HUES64 (cell line): ENCODE data around the gene ANKRD11.

Experiments used
- H3K27ac ChIP-seq: 2 replicates; pipeline ENCODE4 v1.7.0; 2013; ENCODE audit warnings: low read depth, low read length, inconsistent platforms
- H3K27me3 ChIP-seq: 2 replicates; pipeline ENCODE4 v1.6.1; 2013; ENCODE audit warnings: mild to moderate bottlenecking, low read length; ENCODE audit not compliant: insufficient read depth
- H3K36me3 ChIP-seq: 2 replicates; pipeline ENCODE4 v1.6.1; 2013; ENCODE audit warnings: mild to moderate bottlenecking, low read length; ENCODE audit not compliant: insufficient read depth
- H3K4me1 ChIP-seq: 2 replicates; pipeline ENCODE4 v1.6.1; 2013; ENCODE audit warnings: mild to moderate bottlenecking, low read length, moderate library complexity; ENCODE audit not compliant: insufficient read depth
- H3K4me3 ChIP-seq: 2 replicates; pipeline ENCODE4 v1.5.1; 2013; ENCODE audit warnings: mild to moderate bottlenecking, low read length, moderate library complexity
- H3K9ac ChIP-seq: 2 replicates; pipeline ENCODE4 v1.6.1; 2013; ENCODE audit warnings: mild to moderate bottlenecking, low read depth, low read length
- H3K9me3 ChIP-seq: 2 replicates; pipeline ENCODE4 v1.6.1; 2013; ENCODE audit warnings: low read depth, low read length; ENCODE audit not compliant: insufficient read depth
- WGBS: fragments of 150-250, 120-280 bp; methylation state at CpG from one replicate; pipeline ENCODE4 v1.1.7; 2013; ENCODE audit warnings: missing lambda C conversion rate; 5-methylcytosine and 5-hydroxymethylcytosine counted together

ANKRD11 gene

DNA sequence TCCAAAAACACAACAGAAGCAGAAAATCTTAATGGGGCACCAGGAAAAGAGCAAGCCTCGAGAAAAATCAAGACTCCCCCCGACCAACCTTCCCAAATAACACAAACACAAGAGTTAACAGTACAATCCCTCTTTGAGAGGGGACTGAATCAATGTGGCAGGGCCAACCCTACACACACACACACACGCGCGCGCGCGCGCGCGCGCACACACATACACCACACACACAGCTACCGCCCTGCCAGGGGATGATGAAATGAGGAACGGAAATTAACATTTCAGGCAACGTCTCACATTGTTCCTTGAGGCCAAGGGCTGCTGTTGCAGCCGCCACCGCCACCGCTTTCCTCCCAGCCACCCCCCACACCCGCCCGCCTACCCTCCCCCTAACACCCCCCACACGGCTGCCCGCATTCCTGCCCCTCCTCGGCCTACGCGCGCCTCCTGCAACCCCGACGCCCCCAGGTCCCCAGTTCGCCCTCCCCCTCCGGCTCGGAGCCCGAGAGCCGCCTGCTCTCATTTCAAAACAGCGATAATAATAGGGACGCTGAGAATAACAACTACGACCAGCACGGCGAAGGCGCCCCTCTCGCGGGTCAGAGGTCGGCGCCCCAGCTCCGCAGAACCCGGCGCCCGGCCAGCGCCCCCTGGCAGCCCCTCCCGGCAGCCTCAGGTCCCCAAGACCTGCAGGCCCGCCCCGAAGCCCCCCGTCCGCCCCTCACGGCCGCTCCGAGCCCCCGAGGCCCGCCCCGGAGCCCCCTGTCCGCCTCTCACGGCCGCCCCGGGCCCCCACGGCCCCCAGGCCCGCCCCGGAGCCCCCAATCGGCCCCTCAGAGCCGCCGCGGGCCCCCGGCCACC, 1.1 kb downstream of the ANKRD11 start:
- Histone ChIP-seq H3K4me1 (peaks cover 29% of the 10 kb centered on the region), H3K4me3 (peak overlapping the region; percentile 64), H3K27me3 (no peaks in the 10 kb centered on the region), H3K27ac (peak overlapping the region; percentile 92), H3K9me3 (no peaks in the 10 kb centered on the region), H3K9ac (peak overlapping the region; percentile 77), H3K36me3 (no peaks in the 10 kb centered on the region)
- under 1% methylated on average over 69 of the region's 71 CpGs for WGBS

DNA sequence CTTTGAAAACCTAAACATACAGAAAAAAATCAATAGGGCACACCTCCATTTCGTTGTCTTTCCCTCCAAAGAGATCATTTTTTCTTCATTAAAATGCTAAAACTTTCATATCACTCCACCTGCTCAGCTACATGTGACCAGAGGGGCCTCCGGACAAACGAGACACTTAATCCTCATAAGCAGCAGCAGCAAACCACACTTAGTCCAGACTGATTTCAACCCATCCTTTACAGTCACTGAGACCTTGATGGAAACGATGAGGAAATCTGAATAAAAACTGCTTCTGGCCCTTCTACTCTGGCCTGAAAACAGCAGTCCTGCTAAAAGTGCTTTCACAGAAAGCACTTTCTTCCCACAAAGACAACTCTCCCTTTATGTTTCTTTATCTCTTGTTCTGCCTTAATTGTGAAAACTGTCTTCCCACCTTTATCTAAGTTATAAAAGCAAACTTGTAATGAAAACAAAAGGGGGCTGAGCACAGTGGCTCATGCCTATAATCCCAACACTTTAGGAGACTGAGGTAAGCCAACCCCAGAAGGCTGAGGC, 4.6 kb downstream of the ANKRD11 start:
- Histone ChIP-seq H3K9ac (no peak overlapping the region), H3K27me3 (no peaks in the 10 kb centered on the region), H3K9me3 (no peaks in the 10 kb centered on the region), H3K36me3 (no peaks in the 10 kb centered on the region), H3K4me3 (no peak overlapping the region), H3K27ac (no peak overlapping the region), H3K4me1 (peaks cover 51% of the 10 kb centered on the region)
- WGBS: 90% methylated on average over 4 of the region's 4 CpGs

DNA sequence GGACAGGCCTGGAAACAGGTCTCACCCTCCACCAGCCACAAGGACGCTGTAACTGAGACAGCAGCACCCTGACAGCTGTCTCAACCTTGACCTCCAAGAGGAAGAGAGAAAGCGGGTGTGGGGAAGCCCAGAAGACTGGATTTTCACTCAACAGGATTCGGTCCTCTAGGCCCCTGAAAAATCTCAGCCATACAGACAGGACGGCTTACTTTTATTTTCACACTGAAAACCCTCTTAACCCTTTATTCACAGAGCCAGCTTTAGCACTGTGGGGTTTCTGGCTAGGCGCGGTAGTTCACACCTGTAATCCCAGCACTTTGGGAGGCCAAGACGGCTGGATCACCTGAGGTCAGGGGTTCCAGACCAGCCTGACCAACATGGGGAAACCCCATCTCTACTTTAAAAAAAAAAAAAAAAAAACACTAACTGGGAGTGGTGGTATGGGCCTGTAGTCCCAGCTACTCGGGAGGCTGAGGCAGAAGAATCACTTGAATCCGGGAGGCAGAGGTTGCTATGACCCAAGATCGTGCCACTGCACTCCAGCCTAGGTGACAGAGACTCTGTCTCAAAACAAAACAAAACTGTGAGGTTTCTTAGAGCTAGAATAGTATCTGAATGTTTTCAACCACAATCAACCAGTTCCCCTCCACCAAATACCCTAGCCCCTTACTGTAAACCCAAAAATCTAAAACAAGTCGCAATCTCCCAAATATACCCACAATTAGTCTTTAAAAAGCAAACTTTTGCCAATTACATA, 5.3 kb downstream of the ANKRD11 start:
- H3K27ac ChIP-seq: no peak overlapping the region
- WGBS: 67% methylated on average over 10 of the region's 11 CpGs

DNA sequence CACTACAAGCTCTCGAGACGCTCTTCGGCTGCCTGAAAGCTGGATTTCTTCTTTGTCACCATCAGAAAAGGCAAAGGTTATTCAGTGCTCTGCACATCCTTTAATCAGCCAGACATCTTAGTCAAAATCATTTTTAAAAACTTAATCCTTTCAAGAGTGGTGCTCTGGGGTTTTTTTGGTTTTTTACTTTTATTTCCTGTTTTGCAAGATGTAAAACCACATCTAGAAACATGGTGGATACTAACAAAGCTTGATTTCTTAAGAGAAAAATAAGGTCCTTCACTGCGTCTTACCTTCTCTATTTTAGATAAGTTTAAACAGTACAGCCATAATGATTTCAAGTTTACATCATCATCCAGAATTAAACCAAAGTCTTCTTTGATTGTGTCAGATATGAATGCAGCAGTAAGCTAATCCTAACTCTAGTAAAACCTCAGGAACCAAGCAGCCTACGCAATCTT, 6.3 kb downstream of the ANKRD11 start:
- H3K4me3 ChIP-seq: no peak overlapping the region
- WGBS: 93% methylated on average over 5 of the region's 5 CpGs
- H3K27me3 ChIP-seq: no peaks in the 10 kb centered on the region
- H3K4me1 ChIP-seq: peaks cover 51% of the 10 kb centered on the region
- no peaks in the 10 kb centered on the region for H3K36me3 ChIP-seq
- H3K9ac ChIP-seq: no peak overlapping the region
- H3K27ac ChIP-seq: no peak overlapping the region
- H3K9me3 ChIP-seq: no peaks in the 10 kb centered on the region

More for the DNA sequence above, 5.3 kb downstream of the ANKRD11 start:
- no peaks in the 10 kb centered on the region for H3K9me3 ChIP-seq
- H3K27me3 ChIP-seq: no peaks in the 10 kb centered on the region
- no peaks in the 10 kb centered on the region for H3K36me3 ChIP-seq
- H3K4me3 ChIP-seq: no peak overlapping the region
- H3K9ac ChIP-seq: no peak overlapping the region
- H3K4me1 ChIP-seq: peaks cover 51% of the 10 kb centered on the region

DNA sequence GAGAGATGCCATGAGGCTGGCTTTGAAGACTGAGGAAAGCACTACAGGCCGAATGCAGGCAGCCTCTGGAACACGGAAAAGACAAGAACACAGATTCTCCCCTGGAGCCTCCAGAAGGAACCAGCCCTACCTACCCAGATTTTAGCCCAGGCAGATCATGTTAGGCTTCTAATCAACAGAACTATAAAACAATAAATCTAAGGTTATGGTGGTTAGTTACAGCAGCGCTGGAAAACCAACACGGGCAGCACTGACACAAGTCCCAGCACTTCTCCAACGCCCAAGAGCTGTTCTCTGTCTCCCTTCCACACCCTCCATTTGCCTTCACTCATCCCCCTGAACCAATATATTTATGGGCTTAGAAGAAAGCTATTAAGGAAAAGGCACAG, 7.5 kb downstream of the ANKRD11 start:
- 83% methylated on average over 5 of the region's 5 CpGs for WGBS
- H3K27me3 ChIP-seq: no peaks in the 10 kb centered on the region
- peaks cover 48% of the 10 kb centered on the region for H3K4me1 ChIP-seq
- H3K9ac ChIP-seq: no peak overlapping the region
- no peak overlapping the region for H3K27ac ChIP-seq
- H3K36me3 ChIP-seq: no peaks in the 10 kb centered on the region
- H3K9me3 ChIP-seq: no peaks in the 10 kb centered on the region
- no peak overlapping the region for H3K4me3 ChIP-seq

DNA sequence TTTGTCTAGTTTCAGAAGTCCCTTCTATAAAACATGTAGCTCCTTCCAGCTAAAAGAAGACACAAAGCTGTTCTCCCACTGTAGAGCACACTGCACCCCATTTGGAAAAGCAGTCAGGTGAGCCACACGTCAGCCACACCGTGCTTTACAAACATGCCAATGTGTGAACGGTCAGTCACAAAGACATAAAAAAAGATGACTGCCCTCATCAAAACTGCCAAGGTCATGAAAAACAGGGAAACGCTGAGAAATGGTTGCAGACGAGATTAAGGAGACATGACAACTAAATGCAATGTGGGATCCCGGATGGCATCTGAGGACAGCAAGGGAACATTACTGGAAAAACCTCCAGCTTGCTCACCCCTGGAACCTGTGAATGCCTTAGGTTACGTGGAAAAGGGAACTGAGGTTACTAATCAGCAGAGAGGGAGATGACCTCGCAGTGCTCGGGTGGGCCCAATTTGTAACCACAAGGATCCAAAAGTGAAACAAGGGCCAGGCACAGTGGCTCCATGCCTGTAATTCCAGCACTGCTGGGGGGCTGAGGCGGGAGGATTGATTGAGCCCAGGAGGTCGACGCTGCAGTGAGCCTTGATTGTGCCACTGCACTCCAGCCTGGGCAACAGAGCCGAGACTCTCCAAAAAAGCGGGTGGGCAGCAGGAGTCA, 8.1 kb downstream of the ANKRD11 start:
- Histone ChIP-seq H3K4me1 (peaks cover 47% of the 10 kb centered on the region), H3K9ac (no peak overlapping the region)
- 85% methylated on average over 14 of the region's 14 CpGs for WGBS

DNA sequence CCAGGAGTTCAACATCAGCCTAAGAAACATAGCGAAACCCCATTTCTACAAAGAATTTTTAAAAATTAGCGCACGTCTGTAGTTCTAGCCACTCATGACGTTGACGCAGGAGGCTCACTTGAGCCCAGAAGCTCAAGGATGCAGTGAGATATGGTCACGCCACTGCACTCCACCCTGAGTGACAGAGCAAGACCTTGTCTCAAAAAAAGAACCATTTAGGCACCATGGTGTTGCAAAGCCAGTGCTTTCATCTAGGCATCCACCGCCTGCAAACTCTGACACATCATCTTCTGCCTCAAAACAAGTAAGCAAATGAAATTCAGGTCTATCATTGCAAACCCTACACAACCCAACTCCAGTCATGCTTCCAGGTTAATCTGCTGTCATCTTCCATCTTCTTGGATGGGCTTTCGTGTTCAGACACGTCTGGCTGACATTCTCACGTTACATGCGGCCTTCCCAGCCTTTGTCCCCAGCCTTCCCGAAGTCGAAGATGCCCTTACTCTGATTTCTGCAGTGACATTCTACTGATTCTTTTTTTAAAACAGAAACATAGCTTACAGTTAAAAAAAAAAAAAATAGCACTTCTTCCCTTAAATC, 8.9 kb downstream of the ANKRD11 start:
- no peak overlapping the region for H3K27ac ChIP-seq
- 95% methylated on average over 13 of the region's 13 CpGs for WGBS
- H3K4me1 ChIP-seq: peaks cover 46% of the 10 kb centered on the region
- no peak overlapping the region for H3K9ac ChIP-seq
- no peak overlapping the region for H3K4me3 ChIP-seq
- H3K36me3 ChIP-seq: no peaks in the 10 kb centered on the region
- H3K9me3 ChIP-seq: no peaks in the 10 kb centered on the region
- H3K27me3 ChIP-seq: no peaks in the 10 kb centered on the region

More for the DNA sequence above, 8.1 kb downstream of the ANKRD11 start:
- Histone ChIP-seq H3K27ac (0 out of 2 replicates have a peak overlapping the region, but pooled peaks have one; percentile 10), H3K27me3 (no peaks in the 10 kb centered on the region), H3K9me3 (no peaks in the 10 kb centered on the region), H3K36me3 (no peaks in the 10 kb centered on the region), H3K4me3 (no peak overlapping the region)

DNA sequence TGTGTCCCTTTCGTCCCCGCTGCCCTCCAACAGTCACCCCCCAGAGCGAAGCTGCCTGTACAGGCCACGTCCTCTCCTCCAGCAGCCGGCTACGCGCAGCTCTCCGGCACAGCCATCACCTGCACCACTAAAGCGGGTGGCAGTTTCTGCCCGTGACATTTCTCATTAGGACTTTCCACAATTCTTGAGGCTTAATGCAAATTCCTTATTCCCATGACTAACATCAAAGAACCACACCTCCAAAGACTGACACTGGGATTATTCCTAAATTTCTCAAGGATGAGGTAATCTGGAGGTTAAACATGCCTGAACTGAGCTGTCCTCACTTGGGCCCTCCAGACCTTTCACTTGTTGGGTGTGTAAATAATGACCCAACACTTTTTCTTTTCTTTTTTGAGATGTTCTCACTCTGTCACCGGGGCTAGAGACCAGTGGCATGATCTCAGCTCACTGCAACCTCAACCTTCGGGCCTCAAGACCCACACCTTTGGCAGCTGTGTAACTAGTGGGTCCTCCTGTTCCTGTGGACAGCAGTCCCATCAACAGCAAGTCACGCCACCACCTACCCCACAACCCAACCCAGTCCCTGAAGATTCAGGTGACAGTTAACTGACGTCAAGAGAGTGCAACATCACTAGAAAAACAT, 11.7 kb downstream of the ANKRD11 start:
- Histone ChIP-seq H3K4me1 (peaks cover 38% of the 10 kb centered on the region), H3K9ac (no peak overlapping the region), H3K27me3 (no peaks in the 10 kb centered on the region), H3K27ac (no peak overlapping the region), H3K4me3 (no peak overlapping the region), H3K36me3 (no peaks in the 10 kb centered on the region), H3K9me3 (no peaks in the 10 kb centered on the region)
- WGBS: 84% methylated on average over 14 of the region's 14 CpGs

DNA sequence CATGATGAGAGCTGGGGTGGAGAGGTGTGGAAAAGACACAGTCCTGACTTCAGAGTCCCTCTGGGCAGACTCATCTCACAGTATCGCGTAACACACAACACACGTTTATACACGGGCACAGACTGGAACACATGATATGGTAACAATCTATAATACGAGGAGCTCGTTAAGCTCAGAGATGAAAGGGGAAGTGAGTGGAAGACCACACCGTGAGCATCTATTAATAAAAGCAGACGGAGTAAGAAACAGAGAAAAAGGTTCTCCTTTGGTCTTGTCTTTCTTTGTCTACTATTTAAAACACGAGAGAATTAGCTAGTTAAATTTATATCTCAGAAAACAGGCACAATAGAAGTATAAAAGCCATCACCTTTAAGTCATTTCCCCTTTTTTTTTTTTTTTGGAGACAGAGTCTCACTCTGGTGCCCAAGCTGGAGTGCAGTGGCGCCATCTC, 13.5 kb downstream of the ANKRD11 start:
- Histone ChIP-seq H3K4me1 (peaks cover 24% of the 10 kb centered on the region), H3K27me3 (no peaks in the 10 kb centered on the region), H3K9me3 (no peaks in the 10 kb centered on the region), H3K36me3 (no peaks in the 10 kb centered on the region), H3K9ac (no peak overlapping the region), H3K4me3 (no peak overlapping the region), H3K27ac (no peak overlapping the region)
- 95% methylated on average over 10 of the region's 10 CpGs for WGBS

DNA sequence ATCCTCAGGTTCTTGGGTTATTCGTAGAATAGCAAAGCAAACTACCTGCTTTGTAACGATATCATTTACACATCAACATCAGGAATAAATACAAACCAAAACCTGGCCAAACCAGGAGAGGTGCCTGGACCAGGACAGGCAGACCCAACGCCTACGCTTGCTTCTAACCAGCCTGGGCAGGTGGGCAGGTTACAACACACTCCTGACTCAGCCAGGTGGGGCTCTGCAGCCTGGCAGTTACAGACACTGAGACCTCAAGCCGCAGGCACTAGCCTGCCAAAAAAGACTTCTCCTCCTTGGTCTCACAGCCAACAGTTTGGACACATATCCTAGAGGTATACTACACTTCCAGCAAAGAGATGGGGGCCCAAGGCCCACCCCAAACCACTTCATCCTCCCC, 14.0 kb downstream of the ANKRD11 start:
- H3K9me3 ChIP-seq: no peaks in the 10 kb centered on the region
- no peak overlapping the region for H3K4me3 ChIP-seq
- no peak overlapping the region for H3K9ac ChIP-seq
- H3K27me3 ChIP-seq: no peaks in the 10 kb centered on the region
- peaks cover 21% of the 10 kb centered on the region for H3K4me1 ChIP-seq
- H3K27ac ChIP-seq: no peak overlapping the region
- no peaks in the 10 kb centered on the region for H3K36me3 ChIP-seq
- WGBS: 88% methylated on average over 5 of the region's 5 CpGs
